Measurements from ENCODE around the gene TBC1D16. TPM values are rescaled to one million over a fixed set of nuclear protein-coding genes. Genes with fewer than 3 reads are reported as not detected.
"Not testable (repeated sequence)": the region's sequence is repeated elsewhere in the genome, so short reads cannot be mapped to it uniquely, and the experiment has no call there.

Gene TBC1D16
- total RNA-seq, 1 donor from 2014 or later, result 197 TPM

GRCh38 chr17:80053102-80053501, 17.4 kb upstream of the TBC1D16 start:
- Mint-ChIP-seq H3K27me3 (ENCODE audit: unreplicated experiment) (peaks cover 3% of the 10 kb centered on the region), H3K4me3 (ENCODE audit: unreplicated experiment) (no peak overlapping the region), H3K4me1 (ENCODE audit: low read depth, unreplicated experiment) (peaks cover 10% of the 10 kb centered on the region), H3K9me3 (ENCODE audit: unreplicated experiment) (peaks cover 5% of the 10 kb centered on the region), H3K27ac (ENCODE audit: unreplicated experiment) (no peak overlapping the region), H3K36me3 (ENCODE audit: unreplicated experiment) (peaks cover 18% of the 10 kb centered on the region)
- no peak for DNase-seq
- TF ChIP-seq CTCF (IDR thresholded peaks at IDR 0.05; ENCODE audit: partially characterized antibody, unreplicated experiment), result no peak

GRCh38 chr17:80051681-80052080, 16.0 kb upstream of the TBC1D16 start:
- H3K27me3 Mint-ChIP-seq (ENCODE audit: unreplicated experiment), result peaks cover 3% of the 10 kb centered on the region
- no peak overlapping the region for H3K27ac Mint-ChIP-seq (ENCODE audit: unreplicated experiment)
- no peak for DNase-seq
- no peak for TF ChIP-seq CTCF (IDR thresholded peaks at IDR 0.05; ENCODE audit: partially characterized antibody, unreplicated experiment)
- peaks cover 18% of the 10 kb centered on the region for H3K36me3 Mint-ChIP-seq (ENCODE audit: unreplicated experiment)
- H3K4me3 Mint-ChIP-seq (ENCODE audit: unreplicated experiment), result no peak overlapping the region
- H3K4me1 Mint-ChIP-seq (ENCODE audit: low read depth, unreplicated experiment), result peaks cover 10% of the 10 kb centered on the region
- peaks cover 5% of the 10 kb centered on the region for H3K9me3 Mint-ChIP-seq (ENCODE audit: unreplicated experiment)

- TF ChIP-seq CTCF (IDR thresholded peaks at IDR 0.05; ENCODE audit: partially characterized antibody, unreplicated experiment), result no peak
- H3K4me3 Mint-ChIP-seq (ENCODE audit: unreplicated experiment), result no peak overlapping the region
- peaks cover 3% of the 10 kb centered on the region for H3K27me3 Mint-ChIP-seq (ENCODE audit: unreplicated experiment)
- peaks cover 18% of the 10 kb centered on the region for H3K36me3 Mint-ChIP-seq (ENCODE audit: unreplicated experiment)
- DNase-seq, result no peak
- H3K9me3 Mint-ChIP-seq (ENCODE audit: unreplicated experiment), result peaks cover 9% of the 10 kb centered on the region
- no peak overlapping the region for H3K27ac Mint-ChIP-seq (ENCODE audit: unreplicated experiment)
- H3K4me1 Mint-ChIP-seq (ENCODE audit: low read depth, unreplicated experiment), result peaks cover 10% of the 10 kb centered on the region
Observed at GRCh38 chr17:80050706-80051105, 15.0 kb upstream of the TBC1D16 start.

GRCh38 chr17:80049986-80050385, 14.3 kb upstream of the TBC1D16 start:
- DNase-seq, result no peak
- Mint-ChIP-seq H3K4me3 (ENCODE audit: unreplicated experiment) (no peak overlapping the region), H3K36me3 (ENCODE audit: unreplicated experiment) (peaks cover 18% of the 10 kb centered on the region), H3K9me3 (ENCODE audit: unreplicated experiment) (peaks cover 10% of the 10 kb centered on the region), H3K27ac (ENCODE audit: unreplicated experiment) (no peak overlapping the region), H3K4me1 (ENCODE audit: low read depth, unreplicated experiment) (peaks cover 10% of the 10 kb centered on the region), H3K27me3 (ENCODE audit: unreplicated experiment) (peaks cover 4% of the 10 kb centered on the region)
- no peak for TF ChIP-seq CTCF (IDR thresholded peaks at IDR 0.05; ENCODE audit: partially characterized antibody, unreplicated experiment)

GRCh38 chr17:80047176-80047575, 11.5 kb upstream of the TBC1D16 start:
- Mint-ChIP-seq H3K27me3 (ENCODE audit: unreplicated experiment) (peaks cover 4% of the 10 kb centered on the region), H3K36me3 (ENCODE audit: unreplicated experiment) (peaks cover 17% of the 10 kb centered on the region), H3K27ac (ENCODE audit: unreplicated experiment) (no peak overlapping the region), H3K4me3 (ENCODE audit: unreplicated experiment) (no peak overlapping the region), H3K4me1 (ENCODE audit: low read depth, unreplicated experiment) (peaks cover 2% of the 10 kb centered on the region), H3K9me3 (ENCODE audit: unreplicated experiment) (peaks cover 10% of the 10 kb centered on the region)
- DNase-seq, result no peak
- no peak for TF ChIP-seq CTCF (IDR thresholded peaks at IDR 0.05; ENCODE audit: partially characterized antibody, unreplicated experiment)

GRCh38 chr17:80046709-80047108, 11.0 kb upstream of the TBC1D16 start:
- H3K4me1 Mint-ChIP-seq (ENCODE audit: low read depth, unreplicated experiment), result not testable (repeated sequence)

More at GRCh38 chr17:80046709-80047108, 11.0 kb upstream of the TBC1D16 start:
- H3K36me3 Mint-ChIP-seq (ENCODE audit: unreplicated experiment), result peaks cover 16% of the 10 kb centered on the region
- not testable (repeated sequence) for H3K27ac Mint-ChIP-seq (ENCODE audit: unreplicated experiment); DNase-seq; H3K4me3 Mint-ChIP-seq (ENCODE audit: unreplicated experiment); H3K27me3 Mint-ChIP-seq (ENCODE audit: unreplicated experiment)
- H3K9me3 Mint-ChIP-seq (ENCODE audit: unreplicated experiment), result peaks cover 10% of the 10 kb centered on the region

All from glutamatergic neuron (in vitro differentiated cells).